HG03139 (cell line): Measurements from ENCODE around the gene DIPK1A.
A peak's percentile ranks its signal among the peaks of the same experiment; 100 is the strongest.

Experiments
- ATAC-seq: cut with Tn5 transposase; IDR thresholded peaks from one replicate; pipeline ENCODE4 v1.9.1; 2021; ENCODE audit not compliant: unreplicated experiment

DIPK1A gene

DNA sequence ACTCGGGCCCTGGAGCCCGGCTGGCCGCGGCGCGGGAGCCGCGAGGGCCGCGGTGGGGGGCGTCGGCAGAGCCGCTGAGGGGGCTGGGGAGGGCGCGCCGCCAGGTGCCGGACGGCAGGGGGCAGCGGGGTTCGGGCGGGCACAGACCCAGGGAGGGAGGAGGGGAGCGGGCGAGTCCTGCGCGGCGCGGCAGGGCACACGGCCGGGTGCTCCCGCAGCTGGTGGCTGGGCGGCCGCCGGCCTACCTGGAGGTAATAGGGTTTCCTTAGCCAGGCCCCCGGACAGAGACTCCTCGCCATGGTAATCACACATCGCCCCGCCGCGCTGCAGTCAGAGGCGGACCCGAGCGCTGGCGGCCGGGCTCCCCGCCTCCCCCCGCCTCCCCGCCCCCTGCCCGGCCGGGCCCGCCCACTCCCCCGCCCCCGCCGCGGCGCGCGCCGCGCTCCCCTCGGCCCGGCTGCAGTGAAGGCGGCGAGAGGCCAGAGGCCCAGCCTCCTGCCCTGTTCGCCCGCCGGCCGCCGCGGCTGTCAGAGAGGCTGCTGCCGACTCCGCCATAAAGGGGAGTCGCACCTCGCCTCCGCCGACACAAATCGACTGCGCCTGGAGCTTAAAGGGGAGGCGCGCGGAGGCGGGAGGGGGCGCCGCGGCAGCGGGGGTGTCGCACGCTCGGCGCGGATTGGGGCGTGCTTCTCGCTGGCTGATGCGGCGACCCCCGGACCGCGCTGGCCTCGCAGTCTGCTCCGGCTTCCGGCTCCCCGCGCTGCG lies at the start of gene DIPK1A:
Gene DIPK1A, minus strand, starts transcription at position 332 of the 765 bp plus-strand sequence. Its CDS starts 33 bp downstream, at position 299.
- ATAC-seq: peak; percentile 36

DNA sequence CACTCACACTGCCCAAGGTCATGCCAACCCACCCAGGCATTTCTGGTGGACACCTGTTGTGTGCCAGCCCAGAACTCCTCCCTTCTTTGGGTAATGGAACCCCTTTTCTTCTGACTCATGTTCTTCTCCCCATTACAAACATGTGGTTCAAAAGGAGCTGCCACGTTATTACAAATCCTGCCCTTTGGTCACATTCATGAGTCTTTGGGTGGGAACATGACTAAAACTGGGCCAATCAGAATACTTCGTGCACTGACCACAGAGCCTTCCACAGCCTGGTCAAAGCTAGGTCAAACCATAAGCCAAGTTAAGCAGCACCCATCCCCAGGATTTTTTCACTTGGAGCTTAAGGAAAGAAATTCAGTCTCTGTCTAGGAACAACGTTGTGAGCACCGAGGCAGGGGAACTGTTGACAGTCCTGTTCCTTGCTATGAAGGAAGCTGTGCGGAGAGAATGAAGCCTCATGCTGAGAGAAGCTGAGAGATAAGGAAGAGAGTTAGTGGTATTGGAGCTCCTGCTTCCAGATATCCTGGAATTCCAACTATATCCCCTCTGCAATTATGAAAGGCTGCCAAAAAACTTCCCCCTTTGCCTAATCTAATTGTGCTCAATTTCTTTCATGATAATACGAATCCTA lies 46.8 kb upstream of the DIPK1A start:
- no peak for ATAC-seq

DNA sequence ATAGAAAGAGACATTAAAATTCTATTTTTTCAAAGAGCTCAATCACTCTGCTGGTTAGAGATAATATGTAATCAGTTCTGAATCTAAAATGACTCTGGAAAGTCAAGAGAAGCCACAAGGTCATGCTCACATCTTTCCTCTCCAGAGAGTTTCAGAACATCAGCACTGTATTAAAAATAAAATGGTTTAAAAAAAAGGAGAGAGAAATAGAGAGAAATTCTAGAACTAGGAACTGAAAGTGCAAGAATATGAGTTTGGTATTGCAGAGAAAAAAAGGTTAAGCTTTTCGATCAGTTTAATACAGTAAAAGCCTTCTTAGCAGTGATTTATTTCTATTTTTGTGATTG lies 44.0 kb upstream of the DIPK1A start:
- no peak for ATAC-seq

DNA sequence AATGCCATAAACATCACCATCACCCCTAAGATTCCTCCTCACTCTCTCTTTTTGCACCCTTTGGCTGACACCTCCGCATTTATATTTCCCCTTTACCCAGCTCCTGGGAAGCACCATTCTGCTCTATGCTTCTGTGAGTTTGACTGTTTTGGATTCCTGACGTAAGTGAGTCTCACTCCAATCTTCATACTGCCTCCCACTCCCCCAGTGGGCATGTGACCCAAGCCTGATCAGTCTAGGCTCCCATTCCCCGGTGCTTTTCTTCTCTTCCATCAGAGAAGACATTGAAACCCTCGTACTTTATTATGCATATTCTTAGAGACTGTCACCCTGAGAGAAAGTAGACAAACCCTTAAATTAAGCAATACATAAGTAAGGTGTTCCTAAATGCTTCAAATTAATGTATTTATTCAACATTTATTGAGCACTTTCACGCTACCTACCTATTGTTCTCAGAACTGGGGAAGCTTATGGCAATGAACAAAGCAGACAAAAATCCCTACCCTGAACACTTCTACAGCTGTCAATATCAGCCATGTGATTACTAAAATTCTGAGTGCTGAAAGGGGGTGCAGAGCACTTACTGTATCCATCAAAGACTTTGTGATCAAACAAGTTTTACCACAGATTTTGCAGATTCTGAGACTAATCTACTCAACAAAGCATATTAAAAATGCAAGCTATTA lies 43.4 kb upstream of the DIPK1A start:
- no peak for ATAC-seq

DNA sequence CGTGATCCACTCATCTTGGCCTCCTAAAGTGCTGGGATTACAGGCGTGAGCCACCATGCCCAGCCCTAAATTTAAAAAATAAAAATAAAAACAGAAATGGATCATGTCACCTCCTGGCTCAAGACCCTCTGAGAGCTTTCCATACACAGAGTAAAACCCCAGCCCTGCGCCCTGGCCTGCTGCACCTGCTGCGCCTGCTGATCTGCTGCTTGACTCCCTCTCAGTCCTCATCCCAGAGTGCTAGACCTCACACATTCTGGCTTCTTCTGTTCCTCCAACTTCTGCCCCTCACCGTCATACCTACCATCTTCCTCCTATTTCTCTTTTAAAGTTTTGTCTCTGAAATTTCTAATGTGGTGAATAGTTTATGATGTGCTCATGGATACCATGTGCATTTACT lies 42.7 kb upstream of the DIPK1A start:
- ATAC-seq: no peak

DNA sequence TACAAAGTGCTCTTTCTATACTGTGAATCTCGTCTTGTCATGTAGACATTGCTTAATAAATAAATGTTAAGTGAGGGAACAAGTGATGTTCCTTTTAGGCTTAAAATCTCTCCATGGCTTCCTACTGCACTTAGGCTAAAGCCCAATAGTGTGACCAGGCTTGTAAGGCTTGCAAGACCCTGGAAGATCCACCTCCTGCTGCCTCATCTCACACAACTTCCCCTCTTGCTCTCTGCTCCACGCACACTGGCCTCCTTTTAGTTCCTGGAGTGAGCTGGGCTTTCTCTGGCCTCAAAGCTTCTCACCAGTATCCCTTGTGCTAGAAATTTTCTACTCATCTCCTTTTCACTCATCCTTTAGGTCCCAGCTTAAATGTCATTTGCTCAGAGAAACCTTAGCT lies 41.5 kb upstream of the DIPK1A start:
- ATAC-seq: no peak

DNA sequence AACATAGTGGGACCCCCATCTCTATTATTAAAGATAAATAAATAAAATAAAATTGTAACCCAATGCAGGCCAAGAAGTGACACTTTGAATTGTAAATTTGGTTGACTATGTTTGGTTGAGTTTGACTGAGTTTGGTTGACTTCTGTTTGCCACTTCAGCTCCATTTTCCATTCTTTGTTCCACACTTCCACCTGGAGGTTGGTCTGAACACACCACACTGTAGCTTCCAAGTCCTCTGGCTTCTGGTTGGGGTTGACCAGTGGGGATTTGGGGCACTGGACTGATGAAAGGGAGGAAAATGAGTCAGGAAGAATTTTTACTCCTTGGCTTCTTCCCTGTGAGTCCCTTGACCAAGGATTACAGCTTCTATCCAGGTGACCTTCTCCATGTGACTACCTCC lies 40.6 kb upstream of the DIPK1A start:
- no peak for ATAC-seq

DNA sequence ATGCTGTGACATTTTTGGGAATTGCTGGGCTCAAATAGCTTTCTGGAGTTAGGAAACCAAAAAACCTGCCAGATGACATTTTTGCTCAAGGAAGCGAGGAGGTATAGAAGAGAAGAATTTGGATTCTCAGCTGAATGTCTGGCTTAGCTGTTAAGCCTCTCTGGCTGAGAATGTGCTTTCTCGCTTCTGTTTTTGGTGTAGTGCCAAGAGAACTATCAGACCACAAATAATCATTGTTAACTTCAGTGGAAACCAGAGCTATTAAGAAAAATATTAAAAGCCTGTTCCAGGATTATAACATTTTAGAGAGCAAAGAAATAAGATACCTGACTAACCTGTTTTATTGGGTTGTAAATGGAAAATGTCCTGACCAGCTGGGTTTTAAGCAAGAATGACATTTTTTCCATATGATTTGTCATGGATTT lies 39.5 kb upstream of the DIPK1A start:
- ATAC-seq: no peak

DNA sequence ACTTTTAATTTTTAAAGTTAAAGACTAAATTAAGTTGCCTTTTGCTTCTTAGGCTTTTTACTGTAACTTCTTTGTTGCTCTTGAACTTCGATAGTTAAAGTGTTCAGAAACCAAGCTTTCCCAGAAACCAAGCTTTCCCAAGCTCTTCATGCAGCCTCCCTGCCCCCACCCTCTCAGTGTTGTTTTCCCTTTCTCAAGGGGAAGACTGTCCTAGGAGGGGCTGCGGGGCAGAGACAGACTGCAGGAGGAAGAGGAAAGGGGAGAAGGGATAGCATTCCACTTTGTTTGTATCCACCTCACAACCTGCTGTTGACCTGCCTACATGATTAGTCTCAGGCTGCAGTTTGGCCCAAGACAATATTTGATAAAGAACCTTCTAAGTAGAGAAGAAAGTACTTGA lies 39.0 kb upstream of the DIPK1A start:
- no peak for ATAC-seq

DNA sequence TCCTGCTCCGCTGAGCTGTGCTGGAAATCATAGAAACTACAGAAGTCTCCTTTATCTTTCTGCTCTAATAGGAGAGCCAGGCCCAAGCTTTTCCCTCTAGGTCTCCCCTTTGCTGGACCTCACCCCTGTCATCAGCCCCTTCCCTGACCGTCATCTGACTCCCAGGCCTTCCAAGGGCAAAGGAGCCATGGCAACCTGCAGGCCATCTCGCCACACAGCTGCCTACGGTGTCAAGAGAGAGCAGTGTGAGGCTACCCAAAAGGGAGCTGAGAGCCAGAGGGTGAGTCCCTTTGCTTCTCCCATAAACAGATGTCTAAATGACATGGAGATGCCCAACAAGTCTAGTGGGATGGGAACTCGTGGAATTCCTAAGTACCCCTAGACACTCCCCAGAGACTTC lies 37.6 kb upstream of the DIPK1A start:
- no peak for ATAC-seq

DNA sequence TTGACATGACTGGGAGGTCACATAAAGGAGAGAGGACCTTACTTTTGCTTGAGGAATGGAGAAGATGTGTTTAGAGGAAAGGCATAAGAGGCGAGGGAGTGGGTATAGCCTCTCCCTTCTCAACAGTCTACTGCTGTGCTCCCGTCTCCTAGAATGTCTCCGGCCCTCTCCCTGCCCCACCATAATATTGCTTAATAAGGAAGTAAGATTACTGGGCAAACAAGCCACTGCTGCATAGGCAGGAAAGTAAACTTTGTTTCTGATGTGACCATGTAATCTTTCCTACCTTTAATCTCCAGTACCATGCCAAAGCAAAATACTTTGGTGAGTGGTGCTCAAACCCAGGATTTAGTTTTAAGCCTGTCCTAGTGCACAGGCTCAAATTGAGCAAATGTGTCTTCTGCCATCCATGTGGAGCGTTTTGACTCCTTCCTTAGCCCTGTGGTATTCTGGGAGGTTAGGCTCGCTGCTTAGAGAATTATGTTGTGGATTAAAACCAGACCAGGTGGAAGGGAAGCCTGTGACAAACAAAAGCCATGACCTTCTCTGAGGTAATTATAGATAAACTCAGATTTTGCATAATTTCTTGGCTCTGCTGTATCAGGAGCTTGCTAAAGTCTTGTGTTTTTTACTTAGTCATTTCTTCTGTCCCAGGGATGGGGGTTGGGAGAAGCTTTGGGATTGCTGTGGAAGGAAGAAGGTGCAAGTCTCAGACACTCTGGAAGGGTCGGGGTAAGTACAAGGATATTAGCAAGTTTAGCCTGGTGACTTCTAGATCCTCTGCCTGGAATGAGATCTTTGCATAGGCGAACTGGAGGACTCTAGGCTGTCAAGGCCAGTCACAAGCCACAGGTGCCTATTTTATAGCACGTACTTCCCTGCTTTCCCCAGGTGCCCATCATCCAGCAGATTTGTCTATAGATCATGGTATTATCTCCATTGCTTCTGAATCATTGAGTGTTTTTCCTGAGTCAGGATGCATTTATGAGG lies 34.5 kb upstream of the DIPK1A start:
- ATAC-seq: no peak

DNA sequence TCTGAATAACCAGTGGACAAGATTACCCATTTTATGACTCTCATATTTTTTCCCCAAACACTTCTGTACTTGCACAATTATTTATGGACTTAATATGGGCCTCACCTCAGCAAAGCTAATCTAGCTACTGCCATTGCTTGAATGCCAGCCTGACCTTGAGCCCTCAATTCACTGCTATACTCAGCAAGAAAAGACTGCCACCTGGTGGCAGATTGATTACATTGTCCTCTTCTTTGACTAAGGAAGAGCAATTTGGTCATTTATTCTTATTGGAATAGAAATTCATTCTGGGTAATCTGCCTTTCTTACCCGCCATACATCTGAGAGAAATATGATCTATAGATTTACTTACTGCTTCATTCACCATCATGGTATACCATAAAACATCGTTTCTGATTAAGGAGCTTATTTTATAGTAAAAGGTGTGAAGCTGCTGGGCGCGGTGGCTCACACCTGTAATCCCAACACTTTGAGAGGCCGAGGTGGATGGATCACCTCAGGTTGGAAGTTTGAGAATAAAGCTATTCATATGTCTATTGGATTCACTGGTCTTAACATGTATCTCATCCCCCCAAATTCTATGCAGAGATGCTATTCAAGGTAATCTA lies 32.9 kb upstream of the DIPK1A start:
- peak; percentile 75 for ATAC-seq

DNA sequence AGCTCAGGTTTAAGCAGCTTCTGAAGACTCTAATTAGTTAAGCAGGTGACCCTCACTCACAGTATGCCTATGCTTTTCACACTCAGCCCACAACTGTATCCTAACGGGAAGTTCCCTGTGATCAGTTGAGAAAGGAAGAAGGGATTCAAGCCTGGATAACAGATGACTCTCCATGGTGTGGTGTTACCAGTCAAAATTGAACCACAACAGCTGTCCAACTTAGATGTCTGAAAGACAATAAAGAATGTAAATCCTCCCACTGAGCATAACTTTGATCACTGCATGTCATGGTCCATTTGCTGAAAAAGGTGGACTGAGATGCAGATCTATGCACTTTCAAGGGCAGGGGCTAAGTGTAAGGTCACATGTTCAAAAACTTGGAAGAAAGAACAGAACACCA lies 32.3 kb upstream of the DIPK1A start:
- ATAC-seq: no peak

DNA sequence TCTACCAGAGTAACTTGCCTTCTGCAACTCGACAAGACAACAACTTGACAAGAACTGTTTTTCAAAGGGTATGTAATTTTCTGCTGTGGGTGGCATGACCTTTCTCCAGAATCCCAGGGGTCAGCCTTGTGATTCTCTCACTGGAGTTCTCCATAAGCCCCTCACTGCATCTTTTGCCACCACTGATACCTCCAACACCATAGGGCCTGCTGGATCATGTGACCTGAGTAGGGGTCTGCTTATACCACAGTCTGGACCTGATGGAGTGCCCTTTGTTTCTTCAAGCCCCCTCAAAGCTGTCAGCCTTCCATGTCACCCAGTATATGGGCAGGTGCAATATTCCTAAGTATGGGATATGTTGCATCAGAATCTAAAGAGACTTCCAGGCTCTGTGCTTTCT lies 31.6 kb upstream of the DIPK1A start:
- ATAC-seq: no peak

DNA sequence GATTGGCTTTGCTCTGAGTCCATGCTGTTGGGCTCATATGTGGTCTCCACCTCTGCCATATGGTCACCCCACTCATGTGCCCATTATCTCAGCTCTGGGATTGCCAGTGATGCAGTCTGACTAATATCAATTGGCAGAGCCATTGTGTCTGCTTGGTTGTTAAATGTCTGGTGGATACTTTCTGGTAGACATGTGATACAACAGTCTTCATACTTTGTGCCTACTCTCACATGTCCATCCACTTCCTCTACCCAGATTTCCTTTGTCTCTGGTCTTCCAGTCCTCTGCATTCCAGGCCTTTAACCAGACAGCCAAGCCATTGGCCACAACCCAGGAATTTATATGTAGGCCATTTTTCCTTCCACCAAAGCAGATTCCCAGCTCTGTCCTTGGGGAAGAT lies 30.8 kb upstream of the DIPK1A start:
- ATAC-seq: no peak

DNA sequence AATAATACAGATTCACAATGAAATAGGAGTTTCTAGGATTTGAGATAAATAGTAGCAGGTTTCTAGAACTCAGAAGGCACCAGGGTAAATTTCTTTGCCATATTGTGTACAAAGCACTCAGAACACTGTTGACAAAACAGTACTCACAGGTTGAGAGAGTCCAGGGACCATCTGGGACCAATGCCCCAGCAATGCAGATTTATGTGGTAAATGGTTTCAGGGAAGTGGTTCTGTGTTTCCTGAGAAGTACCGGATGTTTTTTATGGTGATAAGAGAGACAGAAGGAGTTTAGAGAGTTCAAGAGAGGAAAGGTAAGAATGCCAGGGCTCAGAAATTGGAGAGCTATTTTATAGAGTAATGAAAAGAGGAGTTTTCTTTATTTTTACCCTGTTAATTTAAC lies 29.6 kb upstream of the DIPK1A start:
- ATAC-seq: no peak

DNA sequence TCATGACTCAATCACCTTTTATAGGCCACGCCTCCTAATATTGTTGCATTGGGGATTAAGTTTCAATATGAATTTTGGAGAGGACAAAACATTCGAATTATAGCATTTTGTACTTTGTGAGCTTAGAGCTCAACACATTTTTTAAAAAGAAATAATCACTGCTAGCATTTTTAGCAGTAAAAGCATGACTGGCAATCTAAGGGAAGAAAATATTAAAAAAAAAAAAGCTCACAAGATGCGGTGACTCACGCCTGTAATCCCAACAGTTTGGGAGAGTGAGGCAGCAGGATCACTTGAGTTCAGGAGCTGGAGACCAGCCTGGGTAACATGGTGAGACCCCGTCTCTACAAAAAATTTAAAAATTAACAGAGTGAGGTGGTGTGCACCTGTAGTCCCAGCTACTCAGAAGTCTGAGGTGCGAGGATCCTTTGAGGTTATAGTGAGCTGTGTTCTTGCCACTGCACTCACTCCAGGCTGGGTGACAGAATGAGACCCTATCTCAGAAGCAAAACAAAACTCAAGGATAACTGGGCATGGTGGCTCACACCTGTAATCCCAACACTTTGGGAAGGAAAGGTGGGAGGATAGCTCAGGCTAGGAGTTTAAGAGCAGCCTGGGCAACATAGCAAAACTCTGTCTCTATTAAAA lies 28.8 kb upstream of the DIPK1A start:
- no peak for ATAC-seq

DNA sequence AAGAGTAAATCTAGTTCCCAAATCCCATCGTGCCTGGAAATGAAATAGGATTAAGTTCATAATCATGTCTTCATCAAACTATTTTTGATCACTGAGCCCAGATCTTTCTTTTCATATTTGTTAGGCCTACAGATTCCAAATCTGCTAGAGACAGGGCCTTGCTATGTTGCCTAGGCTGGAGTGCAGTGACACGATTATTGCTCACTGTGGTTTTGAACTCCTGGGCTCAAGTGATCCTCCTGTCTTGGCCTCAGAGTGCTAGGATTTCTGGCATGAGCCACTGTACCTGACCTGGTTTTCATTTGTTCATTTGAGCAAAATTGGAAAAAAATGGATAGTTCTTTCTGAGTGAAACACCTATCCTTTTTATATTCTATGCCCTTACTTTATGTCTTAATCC lies 28.0 kb upstream of the DIPK1A start:
- ATAC-seq: no peak

DNA sequence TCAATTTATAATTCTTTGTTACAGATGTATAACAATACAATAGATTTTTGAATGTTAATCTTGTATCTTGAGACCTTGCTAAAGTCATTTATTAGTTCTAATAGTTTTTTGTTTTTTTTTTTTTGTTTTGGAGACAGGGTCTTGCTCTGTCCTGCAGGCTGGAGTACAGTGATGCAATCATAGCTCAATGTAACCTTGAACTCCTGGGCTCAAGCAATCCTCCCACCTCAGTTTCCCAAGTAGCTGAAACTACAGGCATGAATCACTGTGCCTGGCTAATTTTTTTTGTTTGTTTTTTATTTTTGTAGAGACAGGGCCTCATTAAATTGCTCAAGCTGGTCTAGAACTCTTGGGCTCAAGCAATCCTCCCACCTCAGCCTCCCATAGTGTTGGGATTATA lies 26.2 kb upstream of the DIPK1A start:
- no peak for ATAC-seq

DNA sequence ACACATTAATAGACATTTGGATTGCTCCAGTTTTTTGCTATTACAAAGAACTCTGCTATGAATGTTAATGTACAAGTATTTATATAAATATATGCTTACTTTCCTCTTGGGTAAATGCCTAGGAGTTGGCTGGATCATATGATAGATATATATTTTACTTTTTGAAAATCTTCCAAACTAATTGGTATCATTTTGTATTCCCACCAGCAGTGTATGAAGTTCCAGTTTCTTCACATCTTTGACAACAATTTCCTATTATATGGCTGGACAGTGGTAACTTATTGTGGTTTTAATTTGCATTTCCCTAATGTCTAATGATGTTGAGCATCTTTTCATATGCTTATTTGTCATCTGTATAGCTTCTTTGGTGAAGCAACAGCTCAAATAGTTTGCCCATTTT lies 23.8 kb upstream of the DIPK1A start:
- ATAC-seq: no peak
